GM18951 (cell line): ENCODE results near the gene KAT6B.

ENCODE experiments used
- POLR2A ChIP-seq: IDR thresholded peaks from 4 replicates; pipeline ENCODE4 v1.6.1; 2011; ENCODE audit warnings: mild to moderate bottlenecking; ENCODE audit not compliant: insufficient read length, insufficient read depth; ENCODE audit errors: extremely low read depth
- in situ Hi-C: fragments of 300-500 bp; cut with MboI; formaldehyde crosslinking; loops from one replicate; pipeline ENCODE4 v1.12.0; 2022; ENCODE audit warnings: low sequenced_read_pairs, mixed read lengths, inconsistent platforms; ENCODE audit not compliant: unreplicated experiment

The KAT6B gene

GRCh38 chr10:74977072-74977471, 150.7 kb downstream of the KAT6B start:
- no peak for TF ChIP-seq POLR2A
- in situ Hi-C loops, result loop anchor here (5.0 kb wide), 1 partner anchor 85 kb away; no protein-coding TSS in a partner anchor

GRCh38 chr10:74977913-74978847, 151.8 kb downstream of the KAT6B start:
- in situ Hi-C loops, result loop anchor here (5.0 kb wide), 1 partner anchor 86 kb away; no protein-coding TSS in a partner anchor
- TF ChIP-seq POLR2A, result no peak

- no peak for TF ChIP-seq POLR2A
- in situ Hi-C loops, result no loop called here
Observed at GRCh38 chr10:74981831-74982633, 155.6 kb downstream of the KAT6B start.

GRCh38 chr10:74982634-74982982, 156.2 kb downstream of the KAT6B start:
- in situ Hi-C loops, result no loop called here
- no peak for TF ChIP-seq POLR2A

GRCh38 chr10:74983383-74983782, 157.0 kb downstream of the KAT6B start:
- in situ Hi-C loops, result no loop called here
- no peak for TF ChIP-seq POLR2A

- in situ Hi-C loops, result no loop called here
- TF ChIP-seq POLR2A, result no peak
Observed at GRCh38 chr10:74987339-74988053, 161.1 kb downstream of the KAT6B start.

- in situ Hi-C loops, result no loop called here
- no peak for TF ChIP-seq POLR2A
Observed at GRCh38 chr10:74988054-74988775, 161.8 kb downstream of the KAT6B start.

- TF ChIP-seq POLR2A, result no peak
- in situ Hi-C loops, result no loop called here
Observed at GRCh38 chr10:74988832-74989561, 162.6 kb downstream of the KAT6B start.

- in situ Hi-C loops, result no loop called here
- no peak for TF ChIP-seq POLR2A
Observed at GRCh38 chr10:74991435-74991834, 165.0 kb downstream of the KAT6B start.

- no peak for TF ChIP-seq POLR2A
- in situ Hi-C loops, result no loop called here
Observed at GRCh38 chr10:74992068-74992467, 165.7 kb downstream of the KAT6B start.

GRCh38 chr10:74993649-74994048, 167.2 kb downstream of the KAT6B start:
- no peak for TF ChIP-seq POLR2A
- in situ Hi-C loops, result no loop called here

GRCh38 chr10:74994854-74995253, 168.5 kb downstream of the KAT6B start:
- in situ Hi-C loops, result no loop called here
- no peak for TF ChIP-seq POLR2A
